ENCODE data around the gene CYB5A. TPM values are rescaled to one million over a fixed set of nuclear protein-coding genes. Genes with fewer than 3 reads are reported as not detected.

CYB5A gene
- total and polyA plus RNA-seq, 2 of the 8 experiments (the other 6 are each of a cell fraction or from before 2014, with no cell fraction given), result 154 to 195 TPM

DNA sequence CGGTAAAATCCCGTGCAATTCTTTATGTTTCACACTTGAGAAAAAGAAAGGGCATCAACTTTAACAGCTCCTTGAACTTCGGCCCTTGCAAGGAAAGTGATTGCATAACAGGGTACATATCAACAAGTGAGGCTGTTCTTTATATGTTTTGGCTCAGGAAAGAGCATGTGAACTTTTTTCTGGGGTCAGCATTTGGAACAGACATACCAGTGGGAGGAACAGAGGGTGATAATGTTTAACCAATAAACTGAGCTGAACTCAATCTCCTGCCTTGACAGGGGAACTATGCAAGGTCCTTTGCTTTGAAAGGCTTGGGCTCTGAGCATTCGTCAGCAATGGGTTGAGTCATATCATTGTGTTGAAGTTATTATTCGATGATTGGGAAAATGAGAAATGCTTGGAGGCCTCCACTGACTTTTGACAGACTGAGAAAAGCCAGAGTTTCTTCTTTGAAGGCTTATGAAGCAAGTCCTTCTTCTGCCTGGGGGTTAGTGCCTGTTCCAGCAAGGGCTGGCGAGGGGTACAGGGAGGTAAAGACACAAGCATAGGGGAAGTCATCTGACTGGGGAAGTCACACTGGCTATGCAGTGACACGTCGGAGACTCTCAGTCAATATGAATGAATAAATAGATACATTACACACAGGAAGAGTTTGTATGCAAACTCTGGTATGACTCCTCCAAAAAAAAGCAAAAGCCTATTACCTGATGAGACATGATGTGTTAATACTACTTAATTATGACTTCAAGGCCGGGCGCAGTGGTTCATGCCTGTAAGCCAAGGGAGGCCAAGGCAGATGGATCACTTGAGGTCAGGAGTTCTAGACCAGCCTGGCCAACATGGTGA lies 57.2 kb downstream of the CYB5A start (continued):
- no peak for TF ChIP-seq ZNF274 (IDR thresholded peaks at IDR 0.05; ENCODE audit: borderline replicate concordance, extremely low read depth, low read length)
- no peak for TF ChIP-seq RAD21 (IDR thresholded peaks at IDR 0.05 in 1 of 2, conservative IDR thresholded peaks at IDR 0.05 in 1 of 2; ENCODE audit: low read depth in 2 of 2, low read length in 2 of 2)
- no peak for TF ChIP-seq GABPA (IDR thresholded peaks at IDR 0.05; ENCODE audit: borderline replicate concordance, insufficient read depth, low read length)
- TF ChIP-seq, protein P1, sequence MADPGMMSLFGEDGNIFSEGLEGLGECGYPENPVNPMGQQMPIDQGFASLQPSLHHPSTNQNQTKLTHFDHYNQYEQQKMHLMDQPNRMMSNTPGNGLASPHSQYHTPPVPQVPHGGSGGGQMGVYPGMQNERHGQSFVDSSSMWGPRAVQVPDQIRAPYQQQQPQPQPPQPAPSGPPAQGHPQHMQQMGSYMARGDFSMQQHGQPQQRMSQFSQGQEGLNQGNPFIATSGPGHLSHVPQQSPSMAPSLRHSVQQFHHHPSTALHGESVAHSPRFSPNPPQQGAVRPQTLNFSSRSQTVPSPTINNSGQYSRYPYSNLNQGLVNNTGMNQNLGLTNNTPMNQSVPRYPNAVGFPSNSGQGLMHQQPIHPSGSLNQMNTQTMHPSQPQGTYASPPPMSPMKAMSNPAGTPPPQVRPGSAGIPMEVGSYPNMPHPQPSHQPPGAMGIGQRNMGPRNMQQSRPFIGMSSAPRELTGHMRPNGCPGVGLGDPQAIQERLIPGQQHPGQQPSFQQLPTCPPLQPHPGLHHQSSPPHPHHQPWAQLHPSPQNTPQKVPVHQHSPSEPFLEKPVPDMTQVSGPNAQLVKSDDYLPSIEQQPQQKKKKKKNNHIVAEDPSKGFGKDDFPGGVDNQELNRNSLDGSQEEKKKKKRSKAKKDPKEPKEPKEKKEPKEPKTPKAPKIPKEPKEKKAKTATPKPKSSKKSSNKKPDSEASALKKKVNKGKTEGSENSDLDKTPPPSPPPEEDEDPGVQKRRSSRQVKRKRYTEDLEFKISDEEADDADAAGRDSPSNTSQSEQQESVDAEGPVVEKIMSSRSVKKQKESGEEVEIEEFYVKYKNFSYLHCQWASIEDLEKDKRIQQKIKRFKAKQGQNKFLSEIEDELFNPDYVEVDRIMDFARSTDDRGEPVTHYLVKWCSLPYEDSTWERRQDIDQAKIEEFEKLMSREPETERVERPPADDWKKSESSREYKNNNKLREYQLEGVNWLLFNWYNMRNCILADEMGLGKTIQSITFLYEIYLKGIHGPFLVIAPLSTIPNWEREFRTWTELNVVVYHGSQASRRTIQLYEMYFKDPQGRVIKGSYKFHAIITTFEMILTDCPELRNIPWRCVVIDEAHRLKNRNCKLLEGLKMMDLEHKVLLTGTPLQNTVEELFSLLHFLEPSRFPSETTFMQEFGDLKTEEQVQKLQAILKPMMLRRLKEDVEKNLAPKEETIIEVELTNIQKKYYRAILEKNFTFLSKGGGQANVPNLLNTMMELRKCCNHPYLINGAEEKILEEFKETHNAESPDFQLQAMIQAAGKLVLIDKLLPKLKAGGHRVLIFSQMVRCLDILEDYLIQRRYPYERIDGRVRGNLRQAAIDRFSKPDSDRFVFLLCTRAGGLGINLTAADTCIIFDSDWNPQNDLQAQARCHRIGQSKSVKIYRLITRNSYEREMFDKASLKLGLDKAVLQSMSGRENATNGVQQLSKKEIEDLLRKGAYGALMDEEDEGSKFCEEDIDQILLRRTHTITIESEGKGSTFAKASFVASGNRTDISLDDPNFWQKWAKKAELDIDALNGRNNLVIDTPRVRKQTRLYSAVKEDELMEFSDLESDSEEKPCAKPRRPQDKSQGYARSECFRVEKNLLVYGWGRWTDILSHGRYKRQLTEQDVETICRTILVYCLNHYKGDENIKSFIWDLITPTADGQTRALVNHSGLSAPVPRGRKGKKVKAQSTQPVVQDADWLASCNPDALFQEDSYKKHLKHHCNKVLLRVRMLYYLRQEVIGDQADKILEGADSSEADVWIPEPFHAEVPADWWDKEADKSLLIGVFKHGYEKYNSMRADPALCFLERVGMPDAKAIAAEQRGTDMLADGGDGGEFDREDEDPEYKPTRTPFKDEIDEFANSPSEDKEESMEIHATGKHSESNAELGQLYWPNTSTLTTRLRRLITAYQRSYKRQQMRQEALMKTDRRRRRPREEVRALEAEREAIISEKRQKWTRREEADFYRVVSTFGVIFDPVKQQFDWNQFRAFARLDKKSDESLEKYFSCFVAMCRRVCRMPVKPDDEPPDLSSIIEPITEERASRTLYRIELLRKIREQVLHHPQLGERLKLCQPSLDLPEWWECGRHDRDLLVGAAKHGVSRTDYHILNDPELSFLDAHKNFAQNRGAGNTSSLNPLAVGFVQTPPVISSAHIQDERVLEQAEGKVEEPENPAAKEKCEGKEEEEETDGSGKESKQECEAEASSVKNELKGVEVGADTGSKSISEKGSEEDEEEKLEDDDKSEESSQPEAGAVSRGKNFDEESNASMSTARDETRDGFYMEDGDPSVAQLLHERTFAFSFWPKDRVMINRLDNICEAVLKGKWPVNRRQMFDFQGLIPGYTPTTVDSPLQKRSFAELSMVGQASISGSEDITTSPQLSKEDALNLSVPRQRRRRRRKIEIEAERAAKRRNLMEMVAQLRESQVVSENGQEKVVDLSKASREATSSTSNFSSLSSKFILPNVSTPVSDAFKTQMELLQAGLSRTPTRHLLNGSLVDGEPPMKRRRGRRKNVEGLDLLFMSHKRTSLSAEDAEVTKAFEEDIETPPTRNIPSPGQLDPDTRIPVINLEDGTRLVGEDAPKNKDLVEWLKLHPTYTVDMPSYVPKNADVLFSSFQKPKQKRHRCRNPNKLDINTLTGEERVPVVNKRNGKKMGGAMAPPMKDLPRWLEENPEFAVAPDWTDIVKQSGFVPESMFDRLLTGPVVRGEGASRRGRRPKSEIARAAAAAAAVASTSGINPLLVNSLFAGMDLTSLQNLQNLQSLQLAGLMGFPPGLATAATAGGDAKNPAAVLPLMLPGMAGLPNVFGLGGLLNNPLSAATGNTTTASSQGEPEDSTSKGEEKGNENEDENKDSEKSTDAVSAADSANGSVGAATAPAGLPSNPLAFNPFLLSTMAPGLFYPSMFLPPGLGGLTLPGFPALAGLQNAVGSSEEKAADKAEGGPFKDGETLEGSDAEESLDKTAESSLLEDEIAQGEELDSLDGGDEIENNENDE (IDR thresholded peaks at IDR 0.05; ENCODE audit: insufficient replicate concordance, low read length), result no peak
- TF ChIP-seq JUND (IDR thresholded peaks at IDR 0.05; ENCODE audit: low read length), result no peak
- no peak for TF ChIP-seq SP4 (IDR thresholded peaks at IDR 0.05; ENCODE audit: low read length)
- no peak for TF ChIP-seq EP300 (IDR thresholded peaks at IDR 0.05; ENCODE audit: borderline replicate concordance in 1 of 2, low read depth in 2 of 2, low read length in 2 of 2)

Data from H1 (cell line).